Upper lobe of left lung (tissue), 4 donors: ENCODE results near the gene EEIG1.

Source experiments
- POLR2A ChIP-seq, 4 donors: fragments of 450-650 bp; IDR thresholded peaks; one replicate each; pipeline ENCODE4 v1.5.1; 2016 to 2017; ENCODE audit warnings: antibody characterized with exemption in 4 of 4, mild to moderate bottlenecking in 2 of 4
- POLR2AphosphoS5 ChIP-seq, 2 donors: sonication (generic); formaldehyde crosslinking; IDR thresholded peaks; one replicate each; pipeline ENCODE4 v1.5.1; 2017; ENCODE audit warnings: antibody characterized with exemption in 2 of 2
- TF ChIP-seq, protein P1 (sequence below), 6 experiments: fragments of 450-650 bp in 4 of 6; fragments of 200-600 bp in 2 of 6; sonication (generic) in 2 of 6; IDR thresholded peaks; one replicate each; pipeline ENCODE4 v1.5.1; 2016 to 2019; ENCODE audit warnings: antibody characterized with exemption in 6 of 6

DNA sequence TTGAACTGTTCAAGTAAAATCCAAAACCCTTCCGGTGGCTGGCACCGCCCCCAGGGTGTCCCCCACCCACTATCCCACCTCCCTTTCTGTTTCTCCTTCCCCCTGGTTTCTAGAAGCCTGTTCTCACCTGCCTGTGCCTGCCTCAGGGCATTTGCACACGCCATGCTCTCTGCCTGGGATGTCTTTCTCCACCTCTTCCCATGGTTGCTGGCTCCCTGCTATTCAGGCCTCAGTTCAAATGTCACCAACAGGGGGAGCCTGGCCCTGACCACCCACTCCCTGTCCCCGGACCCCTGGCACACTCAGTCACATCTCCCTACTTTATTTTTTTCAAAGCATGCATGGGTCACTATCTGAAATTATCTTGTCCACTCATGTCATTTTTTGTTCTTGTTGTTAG, 39.9 kb upstream of the EEIG1 start:
- no peak for TF ChIP-seq POLR2A (IDR thresholded peaks at IDR 0.05)
- TF ChIP-seq POLR2AphosphoS5 (IDR thresholded peaks at IDR 0.05): no peak
- TF ChIP-seq, protein P1, sequence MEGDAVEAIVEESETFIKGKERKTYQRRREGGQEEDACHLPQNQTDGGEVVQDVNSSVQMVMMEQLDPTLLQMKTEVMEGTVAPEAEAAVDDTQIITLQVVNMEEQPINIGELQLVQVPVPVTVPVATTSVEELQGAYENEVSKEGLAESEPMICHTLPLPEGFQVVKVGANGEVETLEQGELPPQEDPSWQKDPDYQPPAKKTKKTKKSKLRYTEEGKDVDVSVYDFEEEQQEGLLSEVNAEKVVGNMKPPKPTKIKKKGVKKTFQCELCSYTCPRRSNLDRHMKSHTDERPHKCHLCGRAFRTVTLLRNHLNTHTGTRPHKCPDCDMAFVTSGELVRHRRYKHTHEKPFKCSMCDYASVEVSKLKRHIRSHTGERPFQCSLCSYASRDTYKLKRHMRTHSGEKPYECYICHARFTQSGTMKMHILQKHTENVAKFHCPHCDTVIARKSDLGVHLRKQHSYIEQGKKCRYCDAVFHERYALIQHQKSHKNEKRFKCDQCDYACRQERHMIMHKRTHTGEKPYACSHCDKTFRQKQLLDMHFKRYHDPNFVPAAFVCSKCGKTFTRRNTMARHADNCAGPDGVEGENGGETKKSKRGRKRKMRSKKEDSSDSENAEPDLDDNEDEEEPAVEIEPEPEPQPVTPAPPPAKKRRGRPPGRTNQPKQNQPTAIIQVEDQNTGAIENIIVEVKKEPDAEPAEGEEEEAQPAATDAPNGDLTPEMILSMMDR (IDR thresholded peaks at IDR 0.05): no peak
